ENCODE measurements around the gene CALHM6.
A peak's percentile ranks its signal among the peaks of the same experiment; 100 is the strongest.

Gene CALHM6

DNA sequence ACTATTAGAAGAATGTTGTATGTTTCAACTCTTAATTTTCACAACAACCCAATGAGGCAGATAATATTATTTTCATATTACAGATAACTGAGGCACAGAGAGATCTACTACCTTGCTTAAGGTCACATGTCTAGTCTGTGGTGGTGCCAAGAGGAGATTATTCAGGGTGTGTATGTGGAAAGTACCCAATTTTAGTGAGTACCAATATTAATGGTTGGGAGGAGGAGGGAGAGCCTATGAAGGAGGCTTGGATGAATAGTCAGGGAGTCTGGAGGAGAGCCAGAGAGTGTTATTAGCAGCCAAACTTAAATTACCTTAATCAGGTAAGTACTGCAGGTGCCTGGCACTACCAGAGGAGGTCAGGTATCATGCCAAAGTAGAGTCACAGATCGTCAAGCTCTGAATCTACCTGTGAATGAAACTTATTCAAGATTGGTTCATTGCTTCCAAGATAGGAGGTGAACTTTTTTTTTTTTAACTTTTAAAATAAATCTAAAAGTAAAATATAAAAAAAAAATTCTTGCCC is 10.9 kb upstream of the CALHM6 start:
- TF ChIP-seq CTCF (IDR thresholded peaks at IDR 0.05; ENCODE audit: low read depth, low read length, missing control alignments): no peak
- no peak overlapping the region for H3K4me3 ChIP-seq (ENCODE audit: low read depth, low read length)
- DNase-seq (ENCODE audit: low read depth): no peak

GRCh38 chr6:116450769-116451740 is 10.1 kb upstream of the CALHM6 start:
- no peak overlapping the region for H3K4me3 ChIP-seq (ENCODE audit: low read depth, low read length)
- peak; percentile 54 for DNase-seq (ENCODE audit: low read depth)
- no peak for TF ChIP-seq CTCF (IDR thresholded peaks at IDR 0.05; ENCODE audit: low read depth, low read length, missing control alignments)

DNA sequence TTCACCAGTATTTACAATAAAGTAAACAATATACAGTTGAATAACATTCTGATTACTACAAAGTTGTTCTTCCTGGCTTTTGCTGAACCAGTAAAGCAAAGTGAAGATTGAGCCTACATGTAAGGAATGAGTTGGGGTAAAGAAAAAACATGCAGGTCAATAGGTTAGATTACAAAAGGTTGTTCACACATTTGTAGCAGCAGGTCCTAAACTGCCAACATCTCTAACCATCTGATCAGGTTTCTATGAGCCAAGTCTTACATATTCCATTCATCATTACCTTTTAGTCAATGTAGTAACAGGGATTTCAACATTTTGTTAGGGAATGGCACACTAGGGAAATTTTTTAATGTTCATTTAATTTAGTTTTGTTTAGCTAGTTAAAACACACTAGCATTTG is 9.3 kb upstream of the CALHM6 start:
- no peak for DNase-seq (ENCODE audit: low read depth)
- TF ChIP-seq CTCF (IDR thresholded peaks at IDR 0.05; ENCODE audit: low read depth, low read length, missing control alignments): no peak
- no peak overlapping the region for H3K4me3 ChIP-seq (ENCODE audit: low read depth, low read length)

DNA sequence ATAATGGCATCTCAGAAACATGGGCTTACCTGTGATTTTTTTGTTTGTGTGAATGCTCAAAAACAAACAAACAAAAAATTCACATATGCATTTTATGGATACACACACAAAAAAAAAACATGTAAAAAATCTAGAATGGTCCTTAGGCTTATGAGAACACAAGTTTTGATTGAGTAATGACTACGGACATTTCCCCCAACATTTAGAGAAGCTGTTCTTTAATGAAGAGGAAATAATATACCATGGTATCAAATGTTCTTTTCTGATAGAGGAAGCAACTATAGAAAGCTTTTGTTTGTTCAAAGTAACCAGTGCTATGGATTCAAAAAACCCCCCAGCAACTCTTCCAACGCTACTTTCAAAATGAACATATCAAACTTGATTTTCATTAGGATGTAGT is 8.6 kb upstream of the CALHM6 start:
- H3K4me3 ChIP-seq (ENCODE audit: low read depth, low read length): no peak overlapping the region
- no peak for DNase-seq (ENCODE audit: low read depth)
- no peak for TF ChIP-seq CTCF (IDR thresholded peaks at IDR 0.05; ENCODE audit: low read depth, low read length, missing control alignments)

- DNase-seq (ENCODE audit: low read depth): no peak
- no peak overlapping the region for H3K4me3 ChIP-seq (ENCODE audit: low read depth, low read length)
- no peak for TF ChIP-seq CTCF (IDR thresholded peaks at IDR 0.05; ENCODE audit: low read depth, low read length, missing control alignments)
These were observed 5.1 kb upstream of the CALHM6 start for GRCh38 chr6:116456106-116456505.

DNA sequence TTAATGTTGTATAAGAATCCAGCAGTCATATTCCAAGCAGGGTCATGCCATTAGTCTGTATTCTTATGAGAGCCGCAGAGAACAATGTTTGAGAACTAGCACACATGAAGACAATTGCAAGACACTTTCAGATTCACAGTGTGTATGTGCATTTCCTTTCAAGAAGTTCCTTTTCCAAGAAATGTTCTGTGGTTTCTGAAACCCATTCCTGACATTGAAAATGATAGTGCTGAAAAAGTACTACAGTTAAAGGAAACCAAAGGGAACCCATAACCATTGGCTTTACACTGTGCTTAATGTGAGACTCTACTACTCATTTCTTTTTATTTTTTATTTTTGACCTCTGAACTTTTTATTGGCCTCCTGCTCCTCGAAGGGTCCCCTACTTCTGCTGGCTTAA is 4.2 kb upstream of the CALHM6 start:
- DNase-seq (ENCODE audit: low read depth): no peak
- no peak overlapping the region for H3K4me3 ChIP-seq (ENCODE audit: low read depth, low read length)
- no peak for TF ChIP-seq CTCF (IDR thresholded peaks at IDR 0.05; ENCODE audit: low read depth, low read length, missing control alignments)

Data from GM12864 (cell line).